K562 (cell line): ENCODE results near the gene IQCK. TPM values are rescaled to one million over a fixed set of nuclear protein-coding genes. Genes with fewer than 3 reads are reported as not detected.

Experiments
- ATAC-seq: fragments of 200-7000 bp; cut with Tn5 transposase; 3 replicates; pipeline ENCODE4 v1.9.1; 2020; ENCODE audit warnings: moderate library complexity
- BruUV-seq: library from RNA; stranded (reverse); fragments of 400-500 nt; replicated peaks from 2 replicates; lab custom pipeline; 2021; lab: Mats Ljungman, UMichigan
- CTCF ChIA-PET: fragments of 300-600 bp; formaldehyde crosslinking; extraction: SDS; loops from one replicate; lab custom pipeline; 2021; ENCODE audit warnings: low intra/inter-chr PET ratio; lab: Yijun Ruan, JAX
- POLR2A ChIA-PET: fragments of 300-600, 350-650 bp; sonication (Branson Sonifier 250); formaldehyde crosslinking; extraction: SDS; loops from one replicate; lab custom pipeline; 2021; ENCODE audit warnings: antibody characterized with exemption, inconsistent platforms; lab: Yijun Ruan, JAX
- DNase-seq, 4 experiments: peaks; one replicate each; pipeline versions ENCODE4 v3.0.0 to v3.0.0-alpha.2; 2011 to 2018; ENCODE audit warnings: low spot score in 3 of 4, mixed read lengths in 3 of 4; ENCODE audit errors: extremely low read depth in 1 of 4
- FAIRE-seq: peaks from 2 replicates; lab custom pipeline; 2011; peaks lifted over from hg19 to GRCh38; lab: Jason Lieb, UNC
- H2AFZ ChIP-seq: 2 replicates; pipeline ENCODE4 v1.6.0; 2011; ENCODE audit warnings: low read depth, low read length, control low read depth, inconsistent platforms
- H3K27ac ChIP-seq: fragments of 200-600 bp; 3 replicates; pipeline ENCODE4 v1.8.0; 2011; ENCODE audit warnings: low read depth, mild to moderate bottlenecking, control low read depth, inconsistent platforms, low read length, moderate library complexity, mixed read lengths; ENCODE audit errors: extremely low read depth
- H3K27me3 ChIP-seq, 2 experiments: fragments of 300-600 bp in 1 of 2; 2 replicates in 1 of 2; 3 replicates in 1 of 2; pipeline versions ENCODE4 v1.6.0 to v1.8.0; 2011; ENCODE audit warnings: inconsistent platforms in 2 of 2, low read length in 2 of 2, mild to moderate bottlenecking in 1 of 2, mixed read lengths in 1 of 2, moderate library complexity in 1 of 2; ENCODE audit not compliant: control insufficient read depth in 2 of 2, insufficient read depth in 2 of 2
- H3K36me3 ChIP-seq: fragments of 300-600 bp; 3 replicates; pipeline ENCODE4 v1.8.0; 2011; ENCODE audit warnings: mild to moderate bottlenecking, low read length, inconsistent platforms; ENCODE audit not compliant: control insufficient read depth, insufficient read depth
- H3K4me1 ChIP-seq, 2 experiments: fragments of 200-600 bp in 1 of 2; replicated peaks in 1 of 2; 2 replicates in 1 of 2; 3 replicates in 1 of 2; pipeline versions ENCODE4 v1.5.1 to v1.8.0; 2011; ENCODE audit warnings: inconsistent platforms in 2 of 2, low read length in 2 of 2, mild to moderate bottlenecking in 1 of 2, mixed read lengths in 1 of 2, moderate library complexity in 1 of 2; ENCODE audit not compliant: control insufficient read depth in 2 of 2, insufficient read depth in 2 of 2
- H3K4me2 ChIP-seq: 2 replicates; pipeline ENCODE4 v1.6.1; 2011; ENCODE audit warnings: low read length, control low read depth, inconsistent platforms, mixed read lengths; ENCODE audit not compliant: insufficient read depth
- H3K4me3 ChIP-seq: fragments of 200-600 bp; sonication (generic), shearing (Covaris generic); 2 replicates; pipeline ENCODE4 v1.5.1; 2016; ENCODE audit warnings: control low read depth, inconsistent platforms
- H3K79me2 ChIP-seq: fragments of 200-600 bp; 3 replicates; pipeline ENCODE4 v1.8.0; 2011; ENCODE audit warnings: low read length, inconsistent platforms; ENCODE audit not compliant: control insufficient read depth, insufficient read depth
- H3K9ac ChIP-seq, 2 experiments: 2 replicates each; pipeline versions ENCODE4 v1.6.0 to v1.6.1; 2011; ENCODE audit warnings: low read depth in 2 of 2, low read length in 2 of 2, control low read depth in 1 of 2, inconsistent platforms in 1 of 2, mild to moderate bottlenecking in 1 of 2, mixed read lengths in 1 of 2; ENCODE audit not compliant: insufficient read depth in 1 of 2
- H3K9me1 ChIP-seq: one replicate; pipeline ENCODE4 v1.6.0; 2011; ENCODE audit warnings: inconsistent platforms, mild to moderate bottlenecking, low read length, moderate library complexity; ENCODE audit not compliant: control insufficient read depth, insufficient read depth
- H3K9me3 ChIP-seq: replicated peaks from 2 replicates; pipeline ENCODE4 v1.5.1; 2011; ENCODE audit warnings: low read depth, low read length, inconsistent platforms; ENCODE audit not compliant: control insufficient read depth, insufficient read depth
- H4K20me1 ChIP-seq: replicated peaks from 2 replicates; pipeline ENCODE4 v1.6.1; 2011; ENCODE audit warnings: low read length, inconsistent platforms, mixed read lengths; ENCODE audit not compliant: control insufficient read depth, insufficient read depth
- ELF1 ChIP-seq: fragments of 200-800 bp; sonication (Bioruptor generic); IDR thresholded peaks from 2 replicates; pipeline ENCODE4 v1.6.1; 2016; ENCODE audit warnings: missing genetic modification characterization, missing compliant biosample characterization
- HSF4 ChIP-seq: fragments of 250-450 bp; sonication (Bioruptor Pico); IDR thresholded peaks from 2 replicates; pipeline ENCODE4 v2.1.2; 2022; ENCODE audit warnings: mild to moderate bottlenecking, moderate library complexity, borderline replicate concordance
- KDM1A ChIP-seq, 2 experiments: fragments of 450-650 bp; IDR thresholded peaks; 2 replicates each; pipeline ENCODE4 v1.6.1; 2016; ENCODE audit warnings: mild to moderate bottlenecking in 2 of 2
- POLR2AphosphoS2 ChIP-seq: IDR thresholded peaks from 2 replicates; pipeline ENCODE4 v1.6.1; 2012; ENCODE audit warnings: low read length, improper control_type of control experiment
- PTTG1 ChIP-seq: fragments of 450-650 bp; IDR thresholded peaks from 2 replicates; pipeline ENCODE4 v1.6.1; 2016; ENCODE audit warnings: low read depth, mild to moderate bottlenecking, missing genetic modification characterization, missing compliant biosample characterization
- RBM25 ChIP-seq: fragments of 200-400 bp; formaldehyde crosslinking; IDR thresholded peaks from 2 replicates; pipeline ENCODE4 v1.6.1; 2018; ENCODE audit warnings: low read length, low read depth, moderate library complexity; ENCODE audit not compliant: severe bottlenecking
- RFX7 ChIP-seq: fragments of 250-450 bp; sonication (Bioruptor Pico); IDR thresholded peaks from 2 replicates; pipeline ENCODE4 v1.5.1; 2021; ENCODE audit warnings: mild to moderate bottlenecking
- TAF1 ChIP-seq: IDR thresholded peaks from 2 replicates; pipeline ENCODE4 v1.6.1; 2011; ENCODE audit warnings: mild to moderate bottlenecking, low read length, moderate library complexity; ENCODE audit not compliant: insufficient read depth, control insufficient read depth, severe bottlenecking; ENCODE audit errors: extremely low read depth
- ZBTB40 ChIP-seq, 2 experiments: fragments of 450-650 bp in 1 of 2; sonication (generic) in 1 of 2; formaldehyde crosslinking in 1 of 2; IDR thresholded peaks; 2 replicates each; pipeline versions ENCODE4 v1.7.1 to v1.9.0; 2016 to 2022; ENCODE audit warnings: inconsistent platforms in 1 of 2, mild to moderate bottlenecking in 1 of 2, missing genetic modification reagents in 1 of 2
- ZNF146 ChIP-seq: IDR thresholded peaks from one replicate; pipeline ENCODE4 v1.6.1; 2018; ENCODE audit warnings: missing compliant biosample characterization; ENCODE audit not compliant: unreplicated experiment
- ZNF75A ChIP-seq: fragments of 450-650 bp; formaldehyde crosslinking; IDR thresholded peaks from 2 replicates; pipeline ENCODE4 v1.4.0; 2020; ENCODE audit warnings: mild to moderate bottlenecking
- in situ Hi-C: fragments of 300-500 bp; cut with MboI; formaldehyde crosslinking; loops from 4 replicates; pipeline ENCODE4 v1.15.0; 2018; ENCODE audit warnings: inconsistent platforms, mixed read lengths
- intact Hi-C: fragments of 100-400 bp; cut with micrococcal nuclease; formaldehyde crosslinking; loops from 2 replicates; pipeline ENCODE4 v1.14.2; 2022
- polyA plus RNA-seq, 8 experiments: library from polyadenylated mRNA; depleted of rRNA in 4 of 8; stranded (reverse) in 5 of 8; unstranded in 3 of 8; fragments of >200 nt; fragmentation: Nextera tagmentation in 2 of 8; fragmentation: Illumina TruSeq in 1 of 8; extraction: Ambion mirVana in 2 of 8; extraction: Trizol in 1 of 8; gene quantifications; 2 replicates each; pipeline versions ENCODE4 v1.2.1 to v1.2.3, GENCODE V29; 2011 to 2014; ENCODE audit warnings: inconsistent platforms in 1 of 8, missing spikeins in 1 of 8
- total RNA-seq, 7 experiments: library from RNA; depleted of rRNA in 6 of 7; stranded (reverse); fragments of >200 nt in 6 of 7; fragmentation: Illumina TruSeq in 2 of 7; extraction: Trizol in 2 of 7; gene quantifications; 2 replicates each; pipeline versions ENCODE4 v1.2.1 to v1.2.3, GENCODE V29; 2011 to 2021; ENCODE audit warnings: low replicate concordance in 1 of 7
- TF ChIP-seq, protein P1 (sequence below): fragments of 250-450 bp; sonication (Bioruptor Pico); IDR thresholded peaks from 2 replicates; pipeline ENCODE4 v1.4.0; 2020; ENCODE audit warnings: mild to moderate bottlenecking

Gene IQCK
- total and polyA plus RNA-seq, 9 of the 15 experiments (the other 6 are each of a cell fraction or from before 2014, with no cell fraction given): 5.2 to 12.2 (median 7.3) TPM

DNA sequence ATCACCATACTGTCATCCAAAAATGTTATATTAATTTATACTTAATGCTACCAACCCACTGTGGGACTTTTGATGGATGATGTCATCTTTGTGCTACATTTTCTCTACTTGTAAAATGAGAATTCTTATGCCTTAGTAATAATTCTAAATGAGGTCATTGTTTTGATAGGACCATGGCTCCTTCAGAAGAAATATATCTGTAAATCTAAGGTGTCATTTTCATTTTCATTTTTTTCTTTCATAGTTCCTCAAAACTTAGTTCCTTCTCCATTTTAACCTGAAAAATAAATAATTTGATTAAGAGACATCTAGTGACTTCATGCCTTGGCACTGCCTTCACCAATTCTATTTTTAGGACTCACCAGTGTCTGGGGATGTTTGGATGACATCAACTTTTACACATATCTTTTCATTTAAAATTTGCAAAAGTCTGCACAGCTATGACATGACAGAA lies 117.9 kb downstream of the IQCK start:
- H3K9me3 ChIP-seq: no peaks in the 10 kb centered on the region
- H3K79me2 ChIP-seq: no peaks in the 10 kb centered on the region
- ATAC-seq (no peak), FAIRE-seq (no peak), DNase-seq (no peak)
- ChIA-PET POLR2A (interaction anchor here (0.6 kb wide), 1 partner anchor 859 kb away, joined by 4 read pairs; no protein-coding TSS in a partner anchor), CTCF (no interaction called here)
- no peaks in the 10 kb centered on the region for H3K9me1 ChIP-seq
- H3K4me2 ChIP-seq: no peak overlapping the region
- H3K9ac ChIP-seq: no peak overlapping the region
- in situ Hi-C loops (no loop called here), intact Hi-C loops (no loop called here)
- H3K27ac ChIP-seq: no peak overlapping the region
- H3K27me3 ChIP-seq: no peaks in the 10 kb centered on the region; a peak in 1 of 5 replicates
- BruUV-seq: no TSS peak
- peaks cover 4 to 6% of the 10 kb centered on the region in 2 experiments; a peak in 3 of 5 replicates for H3K4me1 ChIP-seq
- H2AFZ ChIP-seq: no peak overlapping the region
- H3K4me3 ChIP-seq: no peak overlapping the region
- H3K36me3 ChIP-seq: no peaks in the 10 kb centered on the region
- no peaks in the 10 kb centered on the region for H4K20me1 ChIP-seq
- TF ChIP-seq ELF1 (tag): no peak
- TF ChIP-seq RFX7: no peak
- no peak for TF ChIP-seq RBM25
- no peak for TF ChIP-seq KDM1A (IDR thresholded peaks at IDR 0.05)
- TF ChIP-seq ZNF146 (CRISPR knock-in tag): no peak
- no peak for TF ChIP-seq TAF1
- TF ChIP-seq ZBTB40 (IDR thresholded peaks at IDR 0.05): no peak
- TF ChIP-seq ZBTB40 (CRISPR knock-in tag; IDR thresholded peaks at IDR 0.05): no peak
- no peak for TF ChIP-seq PTTG1 (tag)
- no peak for TF ChIP-seq ZNF75A (CRISPR knock-in tag)
- no peak for TF ChIP-seq HSF4 (CRISPR knock-in tag)
- no peak for TF ChIP-seq POLR2AphosphoS2
- TF ChIP-seq, protein P1, sequence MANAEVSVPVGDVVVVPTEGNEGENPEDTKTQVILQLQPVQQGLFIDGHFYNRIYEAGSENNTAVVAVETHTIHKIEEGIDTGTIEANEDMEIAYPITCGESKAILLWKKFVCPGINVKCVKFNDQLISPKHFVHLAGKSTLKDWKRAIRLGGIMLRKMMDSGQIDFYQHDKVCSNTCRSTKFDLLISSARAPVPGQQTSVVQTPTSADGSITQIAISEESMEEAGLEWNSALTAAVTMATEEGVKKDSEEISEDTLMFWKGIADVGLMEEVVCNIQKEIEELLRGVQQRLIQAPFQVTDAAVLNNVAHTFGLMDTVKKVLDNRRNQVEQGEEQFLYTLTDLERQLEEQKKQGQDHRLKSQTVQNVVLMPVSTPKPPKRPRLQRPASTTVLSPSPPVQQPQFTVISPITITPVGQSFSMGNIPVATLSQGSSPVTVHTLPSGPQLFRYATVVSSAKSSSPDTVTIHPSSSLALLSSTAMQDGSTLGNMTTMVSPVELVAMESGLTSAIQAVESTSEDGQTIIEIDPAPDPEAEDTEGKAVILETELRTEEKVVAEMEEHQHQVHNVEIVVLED: no peak
